K562 (cell line): ENCODE data around the gene CHL1. TPM values are rescaled to one million over a fixed set of nuclear protein-coding genes. Genes with fewer than 3 reads are reported as not detected.

Experiments used
- ATAC-seq: fragments of 200-7000 bp; cut with Tn5 transposase; 3 replicates; pipeline ENCODE4 v1.9.1; 2020; ENCODE audit warnings: moderate library complexity
- BruUV-seq: library from RNA; stranded (reverse); fragments of 400-500 nt; replicated peaks from 2 replicates; lab custom pipeline; 2021; lab: Mats Ljungman, UMichigan
- CTCF ChIA-PET: fragments of 300-600 bp; formaldehyde crosslinking; extraction: SDS; loops from one replicate; lab custom pipeline; 2021; ENCODE audit warnings: low intra/inter-chr PET ratio; lab: Yijun Ruan, JAX
- POLR2A ChIA-PET: fragments of 300-600, 350-650 bp; sonication (Branson Sonifier 250); formaldehyde crosslinking; extraction: SDS; loops from one replicate; lab custom pipeline; 2021; ENCODE audit warnings: antibody characterized with exemption, inconsistent platforms; lab: Yijun Ruan, JAX
- DNase-seq, 4 experiments: peaks; one replicate each; pipeline versions ENCODE4 v3.0.0 to v3.0.0-alpha.2; 2011 to 2018; ENCODE audit warnings: low spot score in 3 of 4, mixed read lengths in 3 of 4; ENCODE audit errors: extremely low read depth in 1 of 4
- FAIRE-seq: peaks from 2 replicates; lab custom pipeline; 2011; peaks lifted over from hg19 to GRCh38; lab: Jason Lieb, UNC
- H2AFZ ChIP-seq: 2 replicates; pipeline ENCODE4 v1.6.0; 2011; ENCODE audit warnings: low read depth, low read length, control low read depth, inconsistent platforms
- H3K27ac ChIP-seq: fragments of 200-600 bp; 3 replicates; pipeline ENCODE4 v1.8.0; 2011; ENCODE audit warnings: low read depth, mild to moderate bottlenecking, control low read depth, inconsistent platforms, low read length, moderate library complexity, mixed read lengths; ENCODE audit errors: extremely low read depth
- H3K27me3 ChIP-seq, 2 experiments: fragments of 300-600 bp in 1 of 2; 2 replicates in 1 of 2; 3 replicates in 1 of 2; pipeline versions ENCODE4 v1.6.0 to v1.8.0; 2011; ENCODE audit warnings: inconsistent platforms in 2 of 2, low read length in 2 of 2, mild to moderate bottlenecking in 1 of 2, mixed read lengths in 1 of 2, moderate library complexity in 1 of 2; ENCODE audit not compliant: control insufficient read depth in 2 of 2, insufficient read depth in 2 of 2
- H3K36me3 ChIP-seq: fragments of 300-600 bp; 3 replicates; pipeline ENCODE4 v1.8.0; 2011; ENCODE audit warnings: mild to moderate bottlenecking, low read length, inconsistent platforms; ENCODE audit not compliant: control insufficient read depth, insufficient read depth
- H3K4me1 ChIP-seq, 2 experiments: fragments of 200-600 bp in 1 of 2; replicated peaks in 1 of 2; 2 replicates in 1 of 2; 3 replicates in 1 of 2; pipeline versions ENCODE4 v1.5.1 to v1.8.0; 2011; ENCODE audit warnings: inconsistent platforms in 2 of 2, low read length in 2 of 2, mild to moderate bottlenecking in 1 of 2, mixed read lengths in 1 of 2, moderate library complexity in 1 of 2; ENCODE audit not compliant: control insufficient read depth in 2 of 2, insufficient read depth in 2 of 2
- H3K4me2 ChIP-seq: 2 replicates; pipeline ENCODE4 v1.6.1; 2011; ENCODE audit warnings: low read length, control low read depth, inconsistent platforms, mixed read lengths; ENCODE audit not compliant: insufficient read depth
- H3K4me3 ChIP-seq: fragments of 200-600 bp; sonication (generic), shearing (Covaris generic); 2 replicates; pipeline ENCODE4 v1.5.1; 2016; ENCODE audit warnings: control low read depth, inconsistent platforms
- H3K79me2 ChIP-seq: fragments of 200-600 bp; 3 replicates; pipeline ENCODE4 v1.8.0; 2011; ENCODE audit warnings: low read length, inconsistent platforms; ENCODE audit not compliant: control insufficient read depth, insufficient read depth
- H3K9ac ChIP-seq, 2 experiments: 2 replicates each; pipeline versions ENCODE4 v1.6.0 to v1.6.1; 2011; ENCODE audit warnings: low read depth in 2 of 2, low read length in 2 of 2, control low read depth in 1 of 2, inconsistent platforms in 1 of 2, mild to moderate bottlenecking in 1 of 2, mixed read lengths in 1 of 2; ENCODE audit not compliant: insufficient read depth in 1 of 2
- H3K9me1 ChIP-seq: one replicate; pipeline ENCODE4 v1.6.0; 2011; ENCODE audit warnings: inconsistent platforms, mild to moderate bottlenecking, low read length, moderate library complexity; ENCODE audit not compliant: control insufficient read depth, insufficient read depth
- H3K9me3 ChIP-seq: replicated peaks from 2 replicates; pipeline ENCODE4 v1.5.1; 2011; ENCODE audit warnings: low read depth, low read length, inconsistent platforms; ENCODE audit not compliant: control insufficient read depth, insufficient read depth
- H4K20me1 ChIP-seq: replicated peaks from 2 replicates; pipeline ENCODE4 v1.6.1; 2011; ENCODE audit warnings: low read length, inconsistent platforms, mixed read lengths; ENCODE audit not compliant: control insufficient read depth, insufficient read depth
- BHLHE40 ChIP-seq: IDR thresholded peaks from 2 replicates; pipeline ENCODE4 v1.6.1; 2011; ENCODE audit warnings: low read length, improper control_type of control experiment
- CEBPB ChIP-seq: fragments of 450-650 bp; IDR thresholded peaks from 2 replicates; pipeline ENCODE4 v1.6.1; 2016; ENCODE audit warnings: missing genetic modification characterization, missing compliant biosample characterization
- CEBPG ChIP-seq, 3 experiments: fragments of 200-800 bp in 1 of 3; sonication (Bioruptor generic) in 1 of 3; sonication (generic) in 1 of 3; formaldehyde crosslinking in 1 of 3; IDR thresholded peaks in 2 of 3; conservative IDR thresholded peaks in 1 of 3; 2 replicates each; pipeline versions ENCODE4 v1.6.1 to v1.8.0; 2016 to 2022; ENCODE audit warnings: missing compliant biosample characterization in 2 of 3, missing genetic modification characterization in 2 of 3, mild to moderate bottlenecking in 1 of 3, missing genetic modification reagents in 1 of 3
- E2F3 ChIP-seq: fragments of 250-450 bp; sonication (Bioruptor Pico); IDR thresholded peaks from 2 replicates; pipeline ENCODE4 v1.4.0; 2020; ENCODE audit warnings: mild to moderate bottlenecking
- FIP1L1 ChIP-seq: fragments of 200-400 bp; formaldehyde crosslinking; IDR thresholded peaks from 2 replicates; pipeline ENCODE4 v1.6.1; 2018; ENCODE audit warnings: mild to moderate bottlenecking, low read depth, low read length; ENCODE audit not compliant: poor library complexity, severe bottlenecking
- SETDB1 ChIP-seq: IDR thresholded peaks from one replicate; pipeline ENCODE4 v1.6.1; 2012; ENCODE audit warnings: low read length, control low read depth, inconsistent platforms
- ZKSCAN1 ChIP-seq: fragments of 150-350 bp; IDR thresholded peaks from 2 replicates; pipeline ENCODE4 v1.6.1; 2016; ENCODE audit warnings: low read depth, low read length
- WGBS: fragments of 100-300 bp; shearing (Covaris generic); methylation state at CpG from one replicate; pipeline ENCODE4 v1.1.6; 2016; ENCODE audit warnings: low coverage, mixed read lengths; ENCODE audit not compliant: insufficient coverage; ENCODE audit errors: missing lambda C conversion rate; 5-methylcytosine and 5-hydroxymethylcytosine counted together
- in situ Hi-C: fragments of 300-500 bp; cut with MboI; formaldehyde crosslinking; loops from 4 replicates; pipeline ENCODE4 v1.15.0; 2018; ENCODE audit warnings: inconsistent platforms, mixed read lengths
- intact Hi-C: fragments of 100-400 bp; cut with micrococcal nuclease; formaldehyde crosslinking; loops from 2 replicates; pipeline ENCODE4 v1.14.2; 2022
- polyA plus RNA-seq, 8 experiments: library from polyadenylated mRNA; depleted of rRNA in 4 of 8; stranded (reverse) in 5 of 8; unstranded in 3 of 8; fragments of >200 nt; fragmentation: Nextera tagmentation in 2 of 8; fragmentation: Illumina TruSeq in 1 of 8; extraction: Ambion mirVana in 2 of 8; extraction: Trizol in 1 of 8; gene quantifications; 2 replicates each; pipeline versions ENCODE4 v1.2.1 to v1.2.3, GENCODE V29; 2011 to 2014; ENCODE audit warnings: inconsistent platforms in 1 of 8, missing spikeins in 1 of 8
- total RNA-seq, 7 experiments: library from RNA; depleted of rRNA in 6 of 7; stranded (reverse); fragments of >200 nt in 6 of 7; fragmentation: Illumina TruSeq in 2 of 7; extraction: Trizol in 2 of 7; gene quantifications; 2 replicates each; pipeline versions ENCODE4 v1.2.1 to v1.2.3, GENCODE V29; 2011 to 2021; ENCODE audit warnings: low replicate concordance in 1 of 7
- TF ChIP-seq, protein P1 (sequence below): fragments of 250-450 bp; sonication (Bioruptor Pico); IDR thresholded peaks from 2 replicates; pipeline ENCODE4 v1.5.1; 2021; ENCODE audit warnings: mild to moderate bottlenecking

CHL1 gene
- total and polyA plus RNA-seq, 9 of the 15 experiments (the other 6 are each of a cell fraction or from before 2014, with no cell fraction given) = 0.02 TPM; not detected in 8

DNA sequence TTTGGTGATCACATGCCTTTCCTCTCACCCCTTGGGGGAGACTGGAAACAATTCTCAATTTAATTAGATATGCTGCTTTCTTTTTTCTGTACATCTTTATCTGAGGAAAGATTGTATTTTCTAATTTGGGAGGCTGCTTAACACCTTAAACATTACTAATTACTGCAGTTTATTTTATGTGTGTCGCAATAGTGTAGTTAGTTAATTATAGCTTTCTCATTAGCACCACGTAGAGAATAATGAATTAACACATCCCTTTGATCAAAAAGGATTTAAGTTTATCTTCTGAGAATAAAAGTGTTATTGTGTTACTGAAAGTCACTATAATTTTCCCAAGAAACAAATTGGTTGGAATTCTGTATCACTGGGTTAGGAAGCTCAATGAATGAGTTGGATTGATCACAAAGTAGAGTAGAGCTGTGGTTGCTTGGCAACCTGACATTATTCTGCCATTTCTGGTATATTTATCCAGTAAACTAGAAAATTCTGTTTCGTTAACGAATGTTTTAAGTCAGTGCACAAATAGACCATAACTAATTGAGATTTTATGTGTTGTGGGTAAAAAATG, 4.3 kb downstream of the CHL1 start:
- TF ChIP-seq BHLHE40 = no peak
- no peak for TF ChIP-seq CEBPG (CRISPR knock-in tag; IDR thresholded peaks at IDR 0.05)
- 0 out of 4 replicates have a peak, but pooled peaks of 1 of the 2 experiments have one; percentile 44 for TF ChIP-seq CEBPG (tag; conservative IDR thresholded peaks at IDR 0.05 in 1 of 2, IDR thresholded peaks at IDR 0.05 in 1 of 2)
- TF ChIP-seq E2F3 (CRISPR knock-in tag) = no peak
- no peak for TF ChIP-seq ZKSCAN1
- TF ChIP-seq CEBPB = peak; percentile 37; the same call in 1 of the 2 replicates
- no peak for TF ChIP-seq SETDB1
- Histone ChIP-seq H4K20me1 (no peaks in the 10 kb centered on the region), H3K4me1 (no peaks in the 10 kb centered on the region; a peak in 1 of 5 replicates), H3K79me2 (no peaks in the 10 kb centered on the region), H3K4me2 (no peak overlapping the region), H3K27ac (no peak overlapping the region), H3K9ac (no peak overlapping the region), H3K27me3 (no peaks in the 10 kb centered on the region), H3K9me1 (no peaks in the 10 kb centered on the region), H3K9me3 (no peaks in the 10 kb centered on the region), H3K4me3 (no peak overlapping the region), H3K36me3 (no peaks in the 10 kb centered on the region), H2AFZ (no peak overlapping the region)
- no peak for DNase-seq
- ChIA-PET CTCF (no interaction called here), POLR2A (no interaction called here)
- intact Hi-C loops (no loop called here), in situ Hi-C loops (no loop called here)
- no peak for ATAC-seq
- 0% methylated on average over 4 of the region's 4 CpGs for WGBS
- BruUV-seq = no TSS peak
- FAIRE-seq = no peak

DNA sequence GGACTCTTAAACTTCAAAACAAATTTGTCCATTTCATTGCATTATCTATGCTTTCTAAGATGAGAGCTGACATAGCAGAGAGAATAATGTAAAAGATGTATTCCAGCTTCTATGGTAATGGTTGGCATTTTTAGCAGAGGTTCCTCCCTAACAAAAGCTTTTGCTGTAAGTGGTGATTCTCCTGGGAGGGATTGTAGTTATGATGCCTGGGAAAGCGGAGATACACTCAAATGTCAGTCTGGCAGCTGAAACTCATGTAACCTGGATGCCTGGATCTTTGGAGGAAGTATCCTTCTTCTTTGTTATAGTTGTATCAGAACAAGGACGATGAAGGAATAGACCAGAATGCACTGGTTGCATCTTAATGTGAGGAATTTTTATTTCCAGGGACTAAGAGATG, 7.5 kb downstream of the CHL1 start:
- POLR2A ChIA-PET = no interaction called here
- no peak for ATAC-seq
- in situ Hi-C loops (no loop called here), intact Hi-C loops (no loop called here)
- Histone ChIP-seq H3K27ac (no peak overlapping the region), H3K4me2 (no peak overlapping the region), H3K4me3 (no peak overlapping the region), H3K27me3 (no peaks in the 10 kb centered on the region), H3K4me1 (no peaks in the 10 kb centered on the region), H3K36me3 (no peaks in the 10 kb centered on the region), H3K9ac (no peak overlapping the region), H4K20me1 (no peaks in the 10 kb centered on the region), H3K9me1 (no peaks in the 10 kb centered on the region), H3K79me2 (no peaks in the 10 kb centered on the region), H3K9me3 (no peaks in the 10 kb centered on the region), H2AFZ (no peak overlapping the region)
- no peak for FAIRE-seq
- DNase-seq = no peak
- no TSS peak for BruUV-seq
- TF ChIP-seq, protein P1, sequence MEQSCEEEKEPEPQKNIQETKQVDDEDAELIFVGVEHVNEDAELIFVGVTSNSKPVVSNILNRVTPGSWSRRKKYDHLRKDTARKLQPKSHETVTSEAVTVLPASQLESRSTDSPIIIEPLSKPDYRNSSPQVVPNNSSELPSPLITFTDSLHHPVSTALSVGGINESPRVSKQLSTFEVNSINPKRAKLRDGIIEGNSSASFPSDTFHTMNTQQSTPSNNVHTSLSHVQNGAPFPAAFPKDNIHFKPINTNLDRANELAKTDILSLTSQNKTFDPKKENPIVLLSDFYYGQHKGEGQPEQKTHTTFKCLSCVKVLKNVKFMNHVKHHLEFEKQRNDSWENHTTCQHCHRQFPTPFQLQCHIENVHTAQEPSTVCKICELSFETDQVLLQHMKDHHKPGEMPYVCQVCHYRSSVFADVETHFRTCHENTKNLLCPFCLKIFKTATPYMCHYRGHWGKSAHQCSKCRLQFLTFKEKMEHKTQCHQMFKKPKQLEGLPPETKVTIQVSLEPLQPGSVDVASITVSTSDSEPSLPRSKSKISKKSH (CRISPR knock-in tag) = no peak
- no peak for TF ChIP-seq FIP1L1
- 3% methylated on average over 2 of the region's 2 CpGs for WGBS
- CTCF ChIA-PET = no interaction called here
